HFF-Myc (cell line): ENCODE measurements around the gene LRFN2.

ENCODE experiments used
- DNase-seq: peaks from one replicate; pipeline ENCODE4 v3.0.0-alpha.2; 2011; ENCODE audit warnings: low read depth; ENCODE audit errors: extremely low read depth
- H3K4me3 ChIP-seq: replicated peaks from 2 replicates; pipeline ENCODE4 v1.5.1; 2011; ENCODE audit warnings: low read depth, mild to moderate bottlenecking, control low read depth, low read length
- TF ChIP-seq, protein P1 (sequence below): IDR thresholded peaks from 2 replicates; pipeline ENCODE4 v1.5.1; 2012; ENCODE audit warnings: mild to moderate bottlenecking, low read depth, low read length, control low read depth; ENCODE audit errors: missing control alignments

LRFN2 gene

DNA sequence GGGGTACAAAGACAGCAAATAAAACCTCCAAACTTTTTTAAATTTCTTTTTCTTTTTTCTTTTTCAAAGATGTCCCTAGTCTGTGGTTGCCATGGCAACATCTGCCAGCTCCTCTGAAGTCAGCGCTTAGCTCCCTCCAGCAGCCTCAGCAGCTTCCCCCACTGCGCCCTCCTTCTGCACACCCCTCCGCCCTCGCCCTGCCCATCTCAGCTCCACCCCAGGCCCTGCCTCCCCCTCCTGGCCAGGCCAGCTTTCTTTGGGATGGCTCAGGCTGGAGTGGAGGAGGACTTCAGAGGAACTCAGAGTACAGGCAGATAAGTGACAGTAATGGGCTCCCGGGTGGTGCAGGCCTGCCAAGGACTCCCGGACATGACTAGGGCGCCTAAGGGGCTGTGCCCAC, 104.6 kb downstream of the LRFN2 start:
- TF ChIP-seq, protein P1, sequence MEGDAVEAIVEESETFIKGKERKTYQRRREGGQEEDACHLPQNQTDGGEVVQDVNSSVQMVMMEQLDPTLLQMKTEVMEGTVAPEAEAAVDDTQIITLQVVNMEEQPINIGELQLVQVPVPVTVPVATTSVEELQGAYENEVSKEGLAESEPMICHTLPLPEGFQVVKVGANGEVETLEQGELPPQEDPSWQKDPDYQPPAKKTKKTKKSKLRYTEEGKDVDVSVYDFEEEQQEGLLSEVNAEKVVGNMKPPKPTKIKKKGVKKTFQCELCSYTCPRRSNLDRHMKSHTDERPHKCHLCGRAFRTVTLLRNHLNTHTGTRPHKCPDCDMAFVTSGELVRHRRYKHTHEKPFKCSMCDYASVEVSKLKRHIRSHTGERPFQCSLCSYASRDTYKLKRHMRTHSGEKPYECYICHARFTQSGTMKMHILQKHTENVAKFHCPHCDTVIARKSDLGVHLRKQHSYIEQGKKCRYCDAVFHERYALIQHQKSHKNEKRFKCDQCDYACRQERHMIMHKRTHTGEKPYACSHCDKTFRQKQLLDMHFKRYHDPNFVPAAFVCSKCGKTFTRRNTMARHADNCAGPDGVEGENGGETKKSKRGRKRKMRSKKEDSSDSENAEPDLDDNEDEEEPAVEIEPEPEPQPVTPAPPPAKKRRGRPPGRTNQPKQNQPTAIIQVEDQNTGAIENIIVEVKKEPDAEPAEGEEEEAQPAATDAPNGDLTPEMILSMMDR, result no peak
- no peak for DNase-seq
- H3K4me3 ChIP-seq, result no peak overlapping the region

GRCh38 chr6:40480678-40481077, 106.5 kb downstream of the LRFN2 start:
- H3K4me3 ChIP-seq, result no peak overlapping the region
- DNase-seq, result no peak
- TF ChIP-seq, protein P1, result no peak

DNA sequence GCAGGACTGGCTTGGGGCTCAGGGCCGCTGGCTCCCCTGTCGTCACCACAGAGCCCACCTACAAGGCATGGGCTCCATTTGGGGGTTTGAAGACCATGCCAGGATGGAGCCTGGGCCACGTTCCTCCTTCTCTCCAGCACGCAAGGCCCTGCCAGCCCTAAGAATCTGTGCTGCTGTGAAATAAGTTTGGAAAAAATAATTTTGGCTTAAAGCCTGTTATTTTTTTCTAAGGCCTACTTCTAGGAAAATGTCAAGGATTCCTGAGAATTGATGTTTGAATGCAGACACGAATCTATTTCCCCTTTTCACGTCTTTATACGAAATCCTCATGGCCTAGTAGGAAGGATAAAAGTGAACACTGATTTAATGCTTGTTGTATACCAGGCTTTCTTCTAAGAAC, 107.5 kb downstream of the LRFN2 start:
- no peak for DNase-seq
- TF ChIP-seq, protein P1, result no peak
- H3K4me3 ChIP-seq, result no peak overlapping the region

DNA sequence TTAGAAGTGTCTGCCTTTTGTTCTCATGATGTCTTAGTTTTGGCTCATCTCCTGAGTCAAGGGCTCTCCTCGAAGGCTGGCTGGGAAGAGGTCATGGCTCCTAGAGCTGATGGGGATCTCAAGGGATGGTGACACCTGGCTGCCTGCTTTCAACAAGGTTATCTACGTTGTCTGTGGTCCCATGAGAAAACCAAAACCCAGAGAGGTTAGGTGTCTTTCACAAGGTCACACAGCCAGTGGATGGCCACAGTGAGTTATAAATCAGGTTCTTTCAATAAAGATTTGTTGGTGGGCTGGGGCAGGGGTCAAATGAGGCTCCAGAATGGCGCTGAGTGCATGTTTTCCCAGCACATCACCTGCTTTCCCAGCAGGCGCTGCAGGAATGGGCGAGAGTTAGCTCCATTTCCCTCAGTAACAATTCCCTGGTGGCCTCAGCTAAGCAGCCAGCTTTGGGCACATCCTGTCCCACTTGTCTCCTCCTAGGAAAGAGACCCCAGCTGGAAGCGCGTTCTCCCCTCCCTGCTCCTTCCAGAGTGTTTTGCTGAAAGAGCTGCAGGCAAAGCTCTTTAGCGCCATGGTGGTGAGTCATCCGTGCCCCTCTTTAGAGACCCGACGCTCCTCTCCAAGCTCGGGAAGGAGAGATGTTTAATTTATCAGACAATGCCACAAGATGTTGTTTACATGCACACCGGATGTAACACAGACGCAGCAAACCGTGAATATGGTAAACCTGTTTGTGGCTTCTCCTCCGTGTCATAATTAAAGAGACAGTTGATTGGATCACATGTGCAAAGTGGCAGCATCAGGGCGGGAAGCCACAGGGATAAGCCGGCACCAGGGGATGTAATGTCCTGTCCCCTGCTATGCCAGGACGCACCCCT, 109.7 kb downstream of the LRFN2 start:
- TF ChIP-seq, protein P1, result no peak
- H3K4me3 ChIP-seq, result no peak overlapping the region
- no peak for DNase-seq

DNA sequence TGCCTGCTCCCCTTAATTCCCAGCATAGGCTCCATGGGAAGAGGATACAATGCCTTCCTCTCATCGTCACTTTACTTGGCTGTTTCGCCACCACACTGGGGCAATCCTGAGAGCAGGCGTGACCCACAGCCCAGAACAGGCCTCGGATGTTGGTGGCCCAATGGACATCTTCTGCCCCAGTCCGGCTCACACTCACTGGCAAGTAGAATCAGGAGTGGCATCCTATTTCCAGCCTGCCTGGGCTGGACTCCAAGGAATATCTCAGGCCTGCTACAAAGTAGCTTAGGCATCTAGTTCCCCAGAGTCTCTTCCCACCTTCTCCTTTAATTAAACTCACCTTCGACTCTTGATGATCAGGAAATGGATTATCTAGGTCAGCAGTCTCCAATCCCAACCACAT, 110.5 kb downstream of the LRFN2 start:
- TF ChIP-seq, protein P1, result no peak
- no peak for DNase-seq

GRCh38 chr6:40474937-40475336, 112.2 kb downstream of the LRFN2 start:
- H3K4me3 ChIP-seq, result no peak overlapping the region
- TF ChIP-seq, protein P1, result no peak
- no peak for DNase-seq

More for the DNA sequence above, 110.5 kb downstream of the LRFN2 start:
- H3K4me3 ChIP-seq, result no peak overlapping the region
